Effector CD8-positive, alpha-beta T cell (primary cell): ENCODE measurements around the gene NPHP4.
"Not testable (repeated sequence)": the region's sequence is repeated elsewhere in the genome, so short reads cannot be mapped to it uniquely, and the experiment has no call there.

Source experiments
- DNase-seq: peaks from one replicate; lab custom pipeline; 2025; lab: John Stamatoyannopoulos, UW

Gene NPHP4

GRCh38 chr1:5911871-5912271 lies 80.4 kb downstream of the NPHP4 start:
- no peak for DNase-seq

- DNase-seq = no peak
Observed at GRCh38 chr1:5911157-5911556, 81.1 kb downstream of the NPHP4 start.

GRCh38 chr1:5910666-5911065 lies 81.6 kb downstream of the NPHP4 start:
- no peak for DNase-seq

- no peak for DNase-seq
Observed at GRCh38 chr1:5910276-5910620, 82.0 kb downstream of the NPHP4 start.

GRCh38 chr1:5909576-5910275 lies 82.5 kb downstream of the NPHP4 start:
- DNase-seq = no peak

GRCh38 chr1:5908461-5909375 lies 83.5 kb downstream of the NPHP4 start:
- no peak for DNase-seq

GRCh38 chr1:5907966-5908365 lies 84.3 kb downstream of the NPHP4 start:
- no peak for DNase-seq

- DNase-seq = no peak
Observed at GRCh38 chr1:5907386-5907785, 84.8 kb downstream of the NPHP4 start.

GRCh38 chr1:5906966-5907365 lies 85.3 kb downstream of the NPHP4 start:
- DNase-seq = no peak

GRCh38 chr1:5906116-5906515 lies 86.1 kb downstream of the NPHP4 start:
- no peak for DNase-seq

GRCh38 chr1:5905436-5905835 lies 86.8 kb downstream of the NPHP4 start:
- no peak for DNase-seq

- no peak for DNase-seq
Observed at GRCh38 chr1:5904551-5904950, 87.7 kb downstream of the NPHP4 start.

GRCh38 chr1:5903680-5904079 lies 88.5 kb downstream of the NPHP4 start:
- no peak for DNase-seq

- no peak for DNase-seq
Observed at GRCh38 chr1:5903031-5903430, 89.2 kb downstream of the NPHP4 start.

- no peak for DNase-seq
Observed at GRCh38 chr1:5901841-5902240, 90.4 kb downstream of the NPHP4 start.

- DNase-seq = no peak
Observed at GRCh38 chr1:5901150-5901549, 91.1 kb downstream of the NPHP4 start.

GRCh38 chr1:5898266-5898665 lies 94.0 kb downstream of the NPHP4 start:
- no peak for DNase-seq

- no peak for DNase-seq
Observed at GRCh38 chr1:5896706-5897660, 95.2 kb downstream of the NPHP4 start.

GRCh38 chr1:5895446-5896406 lies 96.5 kb downstream of the NPHP4 start:
- no peak for DNase-seq

- not testable (repeated sequence) for DNase-seq
Observed at GRCh38 chr1:5893699-5894278, 98.4 kb downstream of the NPHP4 start.

GRCh38 chr1:5892329-5892728 lies 99.9 kb downstream of the NPHP4 start:
- no peak for DNase-seq
